HG02642 (cell line): ENCODE measurements around the gene SLC44A4.
"Not testable (repeated sequence)": the region's sequence is repeated elsewhere in the genome, so short reads cannot be mapped to it uniquely, and the experiment has no call there.

Experiments used
- ATAC-seq: cut with Tn5 transposase; IDR thresholded peaks from one replicate; pipeline ENCODE4 v1.9.1; 2021; ENCODE audit warnings: mild to moderate bottlenecking; ENCODE audit not compliant: unreplicated experiment, poor library complexity

SLC44A4 gene

DNA sequence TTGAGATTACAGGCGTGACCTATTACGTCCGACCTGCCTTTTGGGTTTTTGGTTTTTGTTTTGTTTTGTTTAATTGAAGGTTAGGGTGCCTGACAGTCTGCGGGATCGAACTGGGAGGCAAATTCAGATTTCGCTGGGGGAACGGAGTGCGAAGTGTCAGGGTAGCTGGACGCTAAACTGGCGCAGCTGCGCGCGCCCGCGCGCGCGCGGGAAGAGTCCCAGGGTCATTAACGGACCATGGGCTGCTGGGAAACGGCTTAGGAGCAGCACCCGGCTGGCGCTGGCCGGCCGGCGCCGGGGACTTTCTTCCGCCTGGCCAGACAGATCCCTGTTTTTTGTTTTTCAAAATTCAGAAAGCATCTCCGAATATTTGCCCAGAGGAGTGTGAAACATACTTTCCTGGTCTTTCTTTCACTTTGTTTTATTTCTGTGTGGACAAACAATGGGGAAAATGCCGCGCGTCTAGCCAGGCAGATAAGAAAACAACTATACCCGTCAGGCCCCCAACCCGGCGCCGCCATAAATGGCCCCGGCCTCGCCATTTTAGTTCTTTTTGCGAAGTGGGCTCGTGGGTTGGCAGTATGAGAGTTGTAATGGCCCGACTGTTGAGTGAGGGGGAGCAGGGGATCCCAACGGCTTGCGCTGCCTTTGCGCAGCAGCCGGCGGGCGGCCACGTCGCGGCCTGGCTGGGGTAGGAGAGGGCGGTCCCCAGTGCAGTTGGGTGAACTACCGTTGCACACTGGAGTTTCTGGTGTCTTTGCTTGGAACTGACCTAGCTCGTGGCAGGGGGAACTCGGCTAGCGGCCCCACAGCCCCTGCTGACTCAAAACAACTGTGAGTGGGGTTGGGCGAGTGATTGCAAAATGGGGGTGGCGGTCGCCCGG is 44.2 kb downstream of the SLC44A4 start:
- ATAC-seq: peak; percentile 43

- no peak for ATAC-seq
Observed at GRCh38 chr6:31831350-31832215, 47.2 kb downstream of the SLC44A4 start.

DNA sequence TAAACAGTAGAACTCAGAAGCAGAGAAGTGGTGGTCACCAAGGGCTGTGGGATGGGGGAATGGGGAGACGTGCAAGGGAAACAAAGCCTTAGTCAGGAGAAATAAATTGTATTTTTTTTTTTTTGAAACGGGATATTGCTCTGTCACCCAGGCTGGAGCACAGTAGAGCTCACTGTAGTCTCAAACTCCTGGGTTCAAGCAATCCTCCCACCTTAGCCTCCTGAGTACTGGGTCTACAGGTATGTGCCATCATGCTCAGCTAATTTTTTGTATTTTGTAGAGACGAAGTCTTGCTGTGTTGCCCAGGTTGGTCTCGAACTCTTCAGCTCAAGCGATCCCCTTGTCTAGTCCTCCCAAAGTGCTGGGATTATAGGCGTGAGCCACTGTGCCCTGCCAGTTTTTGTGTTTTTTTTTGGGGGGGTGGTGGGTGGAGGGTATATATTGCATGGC is 47.9 kb downstream of the SLC44A4 start:
- no peak for ATAC-seq

- no peak for ATAC-seq
Observed at GRCh38 chr6:31829633-31830283, 49.0 kb downstream of the SLC44A4 start.

- ATAC-seq: peak; percentile 67
Observed at GRCh38 chr6:31827286-31828079, 51.3 kb downstream of the SLC44A4 start, which contains the start of gene HSPA1B. Gene HSPA1B, plus strand, starts transcription at chr6:31827738. Its CDS starts 213 bp downstream, at chr6:31827951.

DNA sequence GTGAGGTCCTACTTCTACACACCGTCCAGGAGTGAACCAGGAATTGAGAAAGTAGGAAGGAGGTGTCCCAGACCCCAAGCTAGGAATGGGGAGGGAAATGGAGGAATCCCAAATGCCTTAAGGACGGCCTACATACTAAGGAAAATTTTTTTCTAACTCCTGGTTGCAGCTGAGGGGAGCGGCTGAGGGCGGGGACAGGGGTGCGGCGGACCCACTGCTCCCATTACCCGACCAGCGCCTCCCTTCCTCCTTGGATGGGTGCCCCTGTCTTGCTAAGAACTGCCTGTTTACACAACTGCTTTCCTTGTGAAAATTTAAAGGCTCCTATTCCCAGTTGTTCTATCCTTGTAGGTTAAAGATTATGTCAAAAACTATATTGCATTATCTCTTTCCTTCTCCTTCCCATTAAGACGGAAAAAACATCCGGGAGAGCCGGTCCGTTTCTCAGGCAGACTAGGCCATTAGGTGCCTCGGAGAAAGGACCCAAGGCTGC is 52.0 kb downstream of the SLC44A4 start:
- ATAC-seq: no peak

DNA sequence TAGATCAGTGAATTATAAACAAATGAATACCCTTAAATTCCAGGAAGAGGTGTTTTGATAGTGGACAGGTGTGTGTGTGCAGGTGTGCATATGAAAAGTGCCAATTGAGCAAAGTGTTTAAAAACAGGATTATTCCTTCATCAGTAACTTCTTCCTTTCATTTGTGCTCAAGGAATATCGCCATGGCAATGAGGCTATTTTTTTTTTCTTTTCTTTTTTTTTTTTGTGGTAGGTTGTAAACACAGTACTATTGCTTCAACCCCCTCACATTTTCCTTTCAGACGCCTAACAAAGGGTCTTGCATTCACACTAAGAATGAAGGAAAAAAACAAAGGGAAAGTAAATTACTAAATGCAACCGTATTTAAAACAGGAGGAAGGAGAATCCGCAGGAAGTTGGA is 53.2 kb downstream of the SLC44A4 start:
- no peak for ATAC-seq

- not testable (repeated sequence) for ATAC-seq
Observed at GRCh38 chr6:31823592-31824196, 55.1 kb downstream of the SLC44A4 start.

DNA sequence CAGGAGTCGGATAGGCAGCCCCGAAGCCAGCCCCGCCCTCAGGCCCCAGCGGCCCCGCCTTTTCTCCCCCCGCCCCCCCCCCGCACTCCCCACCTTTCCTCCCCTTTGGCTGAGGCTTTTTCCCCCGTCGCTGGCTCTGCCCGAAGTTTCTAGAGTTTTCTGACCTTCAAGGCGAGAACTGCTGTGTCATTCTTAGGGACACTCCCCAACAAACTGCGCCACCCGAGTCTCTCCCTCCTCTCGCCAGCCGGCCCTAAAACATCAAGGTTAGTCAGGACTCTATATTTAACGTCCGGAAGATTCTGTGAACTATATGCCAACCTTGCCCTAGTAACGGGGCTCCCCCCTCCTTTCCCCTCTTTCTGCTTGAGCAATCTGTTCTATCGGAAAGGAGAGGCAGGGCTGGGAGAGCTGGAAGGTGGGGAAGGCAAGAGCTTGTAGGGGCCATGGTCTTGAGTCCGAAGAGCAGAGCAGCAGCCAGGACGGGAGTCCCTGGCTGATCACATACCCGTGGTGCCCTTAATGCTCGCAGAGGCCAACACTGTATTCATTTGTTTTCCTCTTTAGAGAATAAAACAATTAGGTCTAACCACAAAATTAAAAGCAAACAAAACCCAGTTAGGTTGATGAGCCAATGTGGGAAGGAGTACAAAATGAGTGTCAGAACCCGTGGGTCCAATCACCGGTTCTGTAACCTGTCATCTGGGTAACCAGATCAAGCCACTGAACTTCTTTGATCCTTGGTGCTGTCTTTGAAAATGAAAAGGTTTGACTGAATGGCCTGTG is 56.6 kb downstream of the SLC44A4 start:
- ATAC-seq: peak; percentile 41

DNA sequence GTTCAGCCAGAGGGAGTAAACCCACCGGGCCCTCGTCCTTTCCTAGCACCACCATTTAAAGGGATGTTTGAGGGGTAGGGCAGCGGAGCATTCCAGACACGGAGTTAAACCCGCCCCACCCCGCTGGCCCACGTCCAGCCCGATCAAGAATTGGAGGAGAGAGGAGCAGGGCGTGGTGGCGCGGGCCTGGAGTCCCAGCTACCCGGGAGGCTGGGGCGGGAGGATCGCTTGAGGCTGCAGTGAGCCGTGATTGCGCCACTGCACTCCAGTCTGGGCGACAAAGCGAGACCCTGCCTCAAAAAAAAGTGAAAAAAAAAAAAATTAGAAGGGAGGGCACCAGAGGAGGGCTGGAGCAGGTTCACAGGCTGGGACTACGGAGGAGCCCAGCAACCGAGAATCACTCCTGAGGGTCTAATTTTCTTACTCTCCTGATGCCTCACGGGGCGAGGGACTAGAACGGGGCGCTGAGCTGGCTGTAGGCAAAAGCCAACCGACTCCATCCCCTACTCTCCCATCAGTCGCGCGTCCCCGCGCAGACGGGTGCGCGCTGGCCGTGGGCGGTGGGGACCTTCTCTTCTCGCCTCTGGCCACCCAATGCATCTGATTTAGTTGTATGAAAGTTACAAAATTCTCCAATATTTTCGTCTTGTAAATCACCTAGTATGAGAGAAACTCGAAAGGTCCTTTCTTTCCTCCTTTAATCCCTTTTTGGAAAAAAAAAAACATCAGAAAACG is 57.3 kb downstream of the SLC44A4 start:
- peak; percentile 49 for ATAC-seq

DNA sequence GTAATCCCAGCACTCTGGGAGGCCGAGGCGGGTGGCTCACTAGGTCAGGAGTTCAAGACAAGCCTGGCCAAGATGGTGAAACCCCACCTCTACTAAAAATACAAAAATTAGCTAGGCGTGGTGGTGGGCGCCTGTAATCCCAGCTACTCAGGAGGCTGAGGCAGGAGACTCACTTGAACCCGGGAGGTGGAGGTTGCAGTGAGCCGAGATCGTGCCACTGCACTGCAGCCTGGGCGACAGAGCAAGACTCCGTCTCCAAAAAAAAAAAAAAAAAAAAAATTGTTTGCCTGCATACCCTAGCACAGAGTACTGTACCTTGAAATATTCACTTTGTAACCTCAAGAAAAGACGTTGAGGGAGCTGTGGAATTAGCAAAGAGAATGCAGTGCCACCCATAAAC is 58.4 kb downstream of the SLC44A4 start:
- not testable (repeated sequence) for ATAC-seq

DNA sequence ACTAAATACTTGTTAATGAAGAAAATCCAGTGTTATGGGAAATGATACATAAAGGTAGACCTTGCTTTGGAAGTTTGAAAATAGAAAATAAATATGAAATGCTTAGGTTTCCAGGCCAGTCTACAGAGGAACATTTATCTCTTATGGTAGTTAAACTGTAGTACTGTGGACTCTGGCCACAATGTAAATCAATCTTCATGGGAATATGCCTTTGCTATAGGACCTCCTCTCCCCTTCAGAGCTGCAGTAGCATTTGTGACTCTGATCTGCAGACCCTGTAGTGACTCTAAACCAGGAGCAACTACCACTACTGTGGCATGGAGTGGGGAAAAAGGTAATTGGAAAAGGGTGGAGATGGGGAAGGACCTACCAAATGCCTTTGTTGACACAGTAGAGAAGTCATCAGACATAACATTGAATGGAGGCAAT is 58.9 kb downstream of the SLC44A4 start:
- no peak for ATAC-seq

- not testable (repeated sequence) for ATAC-seq
Observed at GRCh38 chr6:31817929-31818511, 60.8 kb downstream of the SLC44A4 start.

- ATAC-seq: not testable (repeated sequence)
Observed at GRCh38 chr6:31817133-31817928, 61.5 kb downstream of the SLC44A4 start.

GRCh38 chr6:31815025-31815838 is 63.6 kb downstream of the SLC44A4 start, which contains the start of the genes HSPA1A and HSPA1L:
Gene HSPA1A, plus strand, starts transcription at chr6:31815543. Its CDS starts 214 bp downstream, at chr6:31815757.
Gene HSPA1L, minus strand, starts transcription at chr6:31815283. Its CDS starts 3,311 bp downstream, at chr6:31811972.
- peak; percentile 40 for ATAC-seq
